GM19467 (cell line): ENCODE results near the gene THADA.
"Not testable (repeated sequence)": the region's sequence is repeated elsewhere in the genome, so short reads cannot be mapped to it uniquely, and the experiment has no call there.

ENCODE experiments used
- ATAC-seq: cut with Tn5 transposase; IDR thresholded peaks from one replicate; pipeline ENCODE4 v1.9.1; 2021; ENCODE audit warnings: mild to moderate bottlenecking, moderate library complexity; ENCODE audit not compliant: unreplicated experiment

THADA gene

DNA sequence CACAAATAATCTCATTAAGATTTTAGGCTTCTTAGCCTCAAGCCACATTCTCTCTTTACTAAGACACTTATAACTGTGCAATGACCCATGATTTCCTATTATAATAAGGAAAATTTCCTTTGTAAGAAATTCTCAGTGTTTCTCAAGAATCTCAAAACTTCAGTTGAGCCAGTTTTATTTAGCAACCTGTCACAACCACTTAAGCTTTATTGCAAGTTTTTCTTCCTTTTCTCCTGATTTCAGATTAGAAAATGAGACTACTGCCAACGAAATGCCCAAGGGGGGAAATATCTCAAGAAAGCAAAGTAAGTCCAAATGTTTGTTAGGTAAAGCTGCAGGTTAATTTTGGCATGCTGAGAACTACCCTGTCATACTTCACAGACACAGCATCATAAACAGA, 178.5 kb downstream of the THADA start:
- ATAC-seq, result no peak

GRCh38 chr2:43415592-43415991, 180.2 kb downstream of the THADA start:
- ATAC-seq, result no peak

DNA sequence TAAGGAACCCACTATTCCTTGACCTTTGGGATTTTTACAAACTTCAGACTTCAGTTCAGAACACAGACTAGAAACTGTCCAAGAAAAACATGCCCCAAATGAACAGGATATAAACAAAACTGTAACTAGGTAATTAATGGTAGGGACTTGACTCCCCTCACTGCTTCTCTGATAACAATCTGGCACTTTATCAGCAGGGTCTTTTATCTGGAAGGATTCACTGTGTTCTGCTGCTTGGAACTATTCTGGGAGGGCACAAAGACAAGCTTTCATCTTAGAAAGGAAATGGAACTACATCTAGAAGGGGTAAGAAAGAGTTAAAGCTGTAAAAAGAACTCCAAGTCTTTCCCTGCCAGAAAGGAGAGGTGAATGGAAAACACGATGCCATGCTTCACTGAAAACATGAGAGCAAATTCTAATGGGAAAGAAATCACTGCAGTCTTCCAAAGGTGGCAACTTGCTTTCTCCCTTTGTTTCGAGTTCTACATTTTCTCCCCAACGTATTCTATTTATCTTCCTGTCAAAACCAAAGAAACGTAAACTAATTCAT, 181.2 kb downstream of the THADA start:
- no peak for ATAC-seq

- no peak for ATAC-seq
Measured at GRCh38 chr2:43414033-43414432, 181.8 kb downstream of the THADA start.

DNA sequence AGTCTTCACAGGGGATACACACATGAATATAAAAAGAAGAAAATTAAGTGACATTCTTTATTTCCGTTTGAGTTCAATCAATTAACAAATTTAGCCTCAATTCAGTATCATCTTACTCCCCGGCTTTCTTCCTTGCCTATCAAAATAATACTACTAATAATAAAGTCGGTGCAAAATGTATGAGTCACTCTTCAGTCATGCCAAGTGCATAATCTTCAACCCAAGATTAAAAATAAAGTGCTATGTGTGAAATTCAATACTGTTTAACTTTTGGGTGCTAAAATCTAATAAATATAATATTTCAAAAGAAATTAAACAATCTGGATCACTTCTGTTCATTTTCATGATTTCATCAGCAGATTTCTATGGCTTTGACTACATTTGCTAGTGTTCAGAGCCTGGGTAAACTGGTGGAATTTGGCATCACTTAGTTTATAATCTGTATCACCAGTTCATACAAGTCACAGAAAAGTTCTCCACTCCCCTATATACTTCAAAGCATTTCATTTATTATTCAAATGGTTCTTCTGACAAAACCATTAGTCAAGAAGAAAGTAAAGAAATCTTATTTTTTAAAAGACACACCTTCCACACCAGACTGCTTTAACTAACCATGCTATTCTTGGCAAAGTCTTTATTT, 183.6 kb downstream of the THADA start:
- ATAC-seq, result no peak

DNA sequence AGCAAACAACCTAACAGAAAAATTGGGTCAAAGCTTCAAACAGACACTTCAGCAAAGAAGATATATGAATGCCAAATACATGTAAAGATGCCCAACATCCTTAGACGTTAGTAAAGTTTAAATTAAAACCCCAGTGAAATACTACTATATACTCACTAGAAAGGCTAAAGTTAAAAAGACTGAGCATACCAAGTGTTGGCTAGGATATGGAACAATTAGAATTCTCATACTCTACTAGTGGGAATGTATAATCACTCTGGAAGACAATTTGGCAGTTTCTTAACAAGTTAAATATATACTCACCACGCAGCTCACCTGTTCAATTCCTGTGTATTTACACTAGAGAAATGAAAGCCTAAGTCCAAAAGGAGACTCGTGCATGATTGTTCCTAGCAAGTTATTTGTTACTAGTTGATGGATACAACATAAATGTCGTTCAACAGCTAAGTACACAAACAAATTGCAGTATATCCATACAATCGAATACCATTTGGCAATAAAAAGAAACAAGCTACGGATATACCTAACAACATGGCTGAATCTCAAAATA, 185.7 kb downstream of the THADA start:
- no peak for ATAC-seq

GRCh38 chr2:43408407-43409160, 187.3 kb downstream of the THADA start:
- no peak for ATAC-seq

DNA sequence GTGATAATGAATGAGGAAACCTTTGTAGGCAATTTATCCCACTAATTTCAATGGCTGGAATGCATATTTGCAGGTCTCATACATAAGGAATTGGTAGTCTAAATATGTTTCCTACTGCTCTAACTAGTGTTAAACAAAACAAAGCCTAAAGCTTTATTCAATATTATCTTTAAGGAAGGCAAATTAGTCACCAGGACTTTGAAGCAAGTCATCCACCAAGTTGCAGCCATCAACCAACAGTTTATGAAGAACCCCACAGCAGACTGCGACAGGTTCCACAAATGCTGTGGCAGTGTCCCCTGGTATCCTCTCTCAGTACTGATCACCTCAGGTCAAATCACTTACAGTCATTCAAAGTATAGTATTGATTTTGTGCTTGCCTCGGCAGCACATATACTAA, 187.9 kb downstream of the THADA start:
- ATAC-seq, result no peak

GRCh38 chr2:43406651-43407279, 189.1 kb downstream of the THADA start:
- ATAC-seq, result no peak

GRCh38 chr2:43405829-43406228, 190.0 kb downstream of the THADA start:
- ATAC-seq, result no peak

DNA sequence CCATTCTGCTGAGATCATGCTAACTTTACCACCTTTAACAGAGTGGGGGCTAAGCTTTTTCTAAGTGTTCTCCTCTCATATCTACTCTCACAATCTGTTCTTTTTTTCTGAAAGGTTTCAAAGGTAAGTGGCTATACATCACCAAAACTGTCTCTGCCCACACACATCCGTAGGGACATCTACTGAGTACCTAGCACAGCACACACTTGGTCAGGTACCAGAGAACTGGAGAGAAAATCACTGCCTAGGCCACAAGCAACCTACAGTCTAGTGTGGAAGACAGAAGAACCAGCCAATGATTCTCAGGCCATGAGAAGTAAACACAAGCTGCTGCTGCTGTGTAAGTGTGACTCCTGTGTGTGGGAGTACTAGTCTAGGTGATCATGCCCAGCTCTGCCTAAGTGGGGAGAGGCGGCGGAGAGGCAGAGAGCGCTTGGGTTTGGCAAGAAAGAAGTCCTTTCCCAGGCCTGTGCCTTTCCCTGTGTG, 193.3 kb downstream of the THADA start:
- peak; percentile 35 for ATAC-seq

DNA sequence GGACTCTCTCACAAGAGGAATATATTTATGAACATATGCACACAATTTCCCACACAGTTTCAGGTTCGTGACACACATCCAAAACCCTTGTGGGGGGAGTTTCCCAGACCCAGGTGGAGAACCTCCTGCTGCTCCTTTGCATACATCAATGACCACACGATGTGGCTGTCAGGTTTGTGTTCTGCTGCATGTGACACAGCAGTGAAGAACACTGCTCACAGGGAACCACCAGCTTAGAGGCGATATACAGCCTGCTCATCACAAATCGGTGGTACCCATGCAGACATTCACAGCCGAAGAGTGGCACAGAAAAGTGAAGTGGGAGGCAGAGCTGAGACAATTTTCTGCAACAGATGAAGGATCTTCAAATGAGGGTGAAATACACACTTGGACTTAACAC, 193.8 kb downstream of the THADA start:
- ATAC-seq, result peak; percentile 85

GRCh38 chr2:43400508-43400907, 195.3 kb downstream of the THADA start:
- no peak for ATAC-seq

DNA sequence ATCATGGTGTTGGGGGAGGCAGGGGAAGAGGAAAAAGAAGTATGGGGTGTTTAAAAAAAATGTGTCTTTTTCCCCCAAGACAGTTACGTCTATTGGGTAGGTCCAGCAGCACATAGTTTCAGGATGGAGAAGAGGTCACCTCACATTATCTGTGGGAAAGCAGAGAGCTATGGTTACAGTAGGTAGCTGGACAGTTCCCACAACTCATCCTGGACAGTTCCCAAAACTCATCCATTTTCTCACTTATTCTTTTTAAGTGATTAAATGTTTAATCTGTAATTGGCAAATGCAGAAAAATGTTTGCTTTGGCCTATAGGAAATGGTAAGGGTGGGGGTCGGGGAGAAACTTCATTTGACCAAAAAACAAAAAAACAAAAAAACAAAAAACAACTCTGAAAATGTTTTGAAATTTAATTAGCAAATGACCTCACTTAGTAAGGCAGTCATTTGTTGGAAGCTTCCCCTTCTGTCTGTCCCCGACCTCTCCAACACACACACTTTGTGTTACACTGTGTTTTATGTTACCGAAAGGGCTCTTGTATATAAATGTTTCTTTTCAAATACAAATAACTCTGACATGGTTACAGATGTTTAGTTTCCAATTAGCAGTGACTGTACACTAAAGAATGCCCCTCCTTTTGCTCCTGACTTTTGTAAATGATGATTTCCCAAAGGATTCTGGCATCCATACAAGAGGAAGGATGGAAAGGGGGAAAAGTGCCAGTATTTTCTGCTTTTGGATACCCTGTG, 196.1 kb downstream of the THADA start:
- ATAC-seq, result no peak

- no peak for ATAC-seq
Measured at GRCh38 chr2:43399098-43399497, 196.7 kb downstream of the THADA start.

- no peak for ATAC-seq
Measured at GRCh38 chr2:43397821-43398220, 198.0 kb downstream of the THADA start.

DNA sequence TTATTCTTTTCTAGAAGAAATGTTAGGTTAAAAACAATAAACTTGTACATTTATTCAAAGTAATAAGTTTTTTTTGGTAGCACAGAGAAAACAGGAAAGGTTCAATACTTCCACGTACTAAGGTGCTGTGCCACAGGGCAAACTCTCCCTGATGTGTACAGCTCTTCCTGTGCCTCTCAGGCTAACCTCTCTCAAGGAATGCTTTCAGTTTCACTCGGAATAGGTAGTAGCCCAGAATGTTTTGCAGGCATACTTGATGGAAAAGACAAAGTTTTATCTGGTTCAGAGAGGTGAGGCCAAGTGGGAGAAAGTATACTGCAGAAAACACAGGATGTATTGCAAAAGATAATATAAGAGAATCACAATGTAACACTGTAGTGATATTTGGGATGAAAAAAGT, 198.4 kb downstream of the THADA start:
- no peak for ATAC-seq

DNA sequence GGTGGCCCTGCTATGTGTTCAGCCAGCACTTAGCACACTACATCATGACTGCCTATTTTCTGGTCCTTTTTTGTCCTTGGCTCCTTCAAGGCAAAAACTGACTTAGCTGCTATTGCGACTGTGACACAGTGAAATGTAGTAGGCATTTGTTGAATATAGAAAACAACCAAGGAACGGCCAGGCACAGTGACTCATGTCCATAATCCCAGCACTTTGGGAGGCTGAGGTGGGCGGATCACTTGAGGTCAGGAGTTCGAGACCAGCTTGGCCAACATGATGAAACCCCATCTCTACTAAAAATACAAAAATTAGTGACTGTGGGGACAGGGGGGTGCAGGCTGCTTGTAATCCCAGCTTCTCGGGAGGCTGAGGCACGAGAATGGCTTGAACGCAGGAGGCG, 199.5 kb downstream of the THADA start:
- not testable (repeated sequence) for ATAC-seq

DNA sequence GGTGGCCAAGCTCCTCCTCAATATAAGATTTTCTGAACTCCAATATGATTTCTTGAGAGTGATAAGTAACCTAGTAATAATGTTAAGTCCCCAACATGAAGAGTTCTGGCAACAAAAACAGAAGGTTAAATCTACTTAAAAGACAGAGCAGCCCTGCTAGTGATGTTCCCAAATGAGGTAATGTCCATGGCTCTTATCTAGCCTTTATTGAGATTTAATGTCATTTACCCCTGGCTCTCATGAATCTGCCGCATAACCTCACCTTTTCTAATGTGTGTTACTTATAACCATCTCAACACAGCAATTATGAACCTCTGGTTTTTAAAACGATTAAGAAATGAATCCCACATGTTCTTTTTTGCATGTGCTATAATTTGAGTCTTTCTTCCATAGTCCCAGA, 201.9 kb downstream of the THADA start:
- no peak for ATAC-seq

GRCh38 chr2:43391878-43392215, 204.0 kb downstream of the THADA start:
- no peak for ATAC-seq
